ENCODE data around the gene ABCC8.
"Not testable (repeated sequence)": the region's sequence is repeated elsewhere in the genome, so short reads cannot be mapped to it uniquely, and the experiment has no call there.

ABCC8 gene

GRCh38 chr11:17428925-17429324 lies 47.7 kb downstream of the ABCC8 start:
- DNase-seq (ENCODE audit: low read depth): no peak

GRCh38 chr11:17428261-17428660 lies 48.4 kb downstream of the ABCC8 start:
- DNase-seq (ENCODE audit: low read depth): no peak

GRCh38 chr11:17426233-17426632 lies 50.4 kb downstream of the ABCC8 start:
- not testable (repeated sequence) for DNase-seq (ENCODE audit: low read depth)

GRCh38 chr11:17423533-17424310 lies 52.9 kb downstream of the ABCC8 start:
- DNase-seq (ENCODE audit: low read depth): no peak

GRCh38 chr11:17421781-17422180 lies 54.9 kb downstream of the ABCC8 start:
- no peak for DNase-seq (ENCODE audit: low read depth)

GRCh38 chr11:17418444-17419081 lies 58.1 kb downstream of the ABCC8 start:
- no peak for DNase-seq (ENCODE audit: low read depth)

DNA sequence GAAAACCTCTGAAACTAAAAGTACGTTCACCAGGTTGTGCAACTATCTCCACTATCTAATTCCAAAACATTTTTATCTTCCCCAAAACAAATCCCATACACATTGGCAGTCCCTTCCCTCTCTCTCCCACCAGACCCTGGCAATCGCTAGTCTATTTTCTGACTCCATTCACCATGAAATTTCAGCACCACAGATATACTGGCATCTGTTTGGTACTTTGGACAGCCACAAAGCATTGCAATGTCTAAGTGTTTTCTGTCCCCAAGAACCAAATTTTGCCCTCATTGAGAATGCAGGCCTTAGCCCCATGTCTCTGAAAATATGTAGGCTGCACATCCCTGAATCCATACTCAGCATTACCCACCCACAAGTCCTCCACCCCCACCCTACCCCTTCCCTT lies 60.2 kb downstream of the ABCC8 start:
- DNase-seq (ENCODE audit: low read depth): no peak

DNA sequence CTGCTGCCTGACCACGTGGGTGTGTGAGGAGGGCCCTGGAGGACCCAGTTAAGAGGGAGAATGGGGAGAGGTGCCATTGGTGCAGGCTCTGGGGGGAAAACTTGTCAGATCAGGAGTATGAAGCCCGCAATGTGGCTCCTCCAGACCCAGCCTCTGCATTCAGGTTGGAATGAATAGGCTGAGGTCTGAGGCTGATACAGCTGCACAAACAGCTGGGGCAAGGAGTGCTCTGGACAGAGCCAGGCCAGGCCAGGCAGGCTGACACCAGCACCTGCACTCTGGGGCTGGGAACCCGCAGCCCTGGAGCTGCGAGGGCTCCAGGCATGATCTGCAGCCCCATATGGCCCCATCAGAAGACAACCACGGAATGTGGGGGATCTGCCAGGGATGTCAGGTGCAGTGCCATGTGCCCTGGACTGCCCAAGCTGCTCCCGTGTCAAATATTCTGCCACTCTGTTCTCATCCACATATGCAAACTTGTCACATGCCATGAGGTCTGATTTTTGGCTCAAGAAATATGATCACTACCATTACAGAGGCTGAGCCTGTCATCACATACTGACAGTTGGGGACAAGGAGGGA lies 61.0 kb downstream of the ABCC8 start:
- no peak for DNase-seq (ENCODE audit: low read depth)

- DNase-seq (ENCODE audit: low read depth): no peak
These were observed 61.7 kb downstream of the ABCC8 start for GRCh38 chr11:17414992-17415391.

- no peak for DNase-seq (ENCODE audit: low read depth)
These were observed 62.3 kb downstream of the ABCC8 start for GRCh38 chr11:17414317-17414737.

DNA sequence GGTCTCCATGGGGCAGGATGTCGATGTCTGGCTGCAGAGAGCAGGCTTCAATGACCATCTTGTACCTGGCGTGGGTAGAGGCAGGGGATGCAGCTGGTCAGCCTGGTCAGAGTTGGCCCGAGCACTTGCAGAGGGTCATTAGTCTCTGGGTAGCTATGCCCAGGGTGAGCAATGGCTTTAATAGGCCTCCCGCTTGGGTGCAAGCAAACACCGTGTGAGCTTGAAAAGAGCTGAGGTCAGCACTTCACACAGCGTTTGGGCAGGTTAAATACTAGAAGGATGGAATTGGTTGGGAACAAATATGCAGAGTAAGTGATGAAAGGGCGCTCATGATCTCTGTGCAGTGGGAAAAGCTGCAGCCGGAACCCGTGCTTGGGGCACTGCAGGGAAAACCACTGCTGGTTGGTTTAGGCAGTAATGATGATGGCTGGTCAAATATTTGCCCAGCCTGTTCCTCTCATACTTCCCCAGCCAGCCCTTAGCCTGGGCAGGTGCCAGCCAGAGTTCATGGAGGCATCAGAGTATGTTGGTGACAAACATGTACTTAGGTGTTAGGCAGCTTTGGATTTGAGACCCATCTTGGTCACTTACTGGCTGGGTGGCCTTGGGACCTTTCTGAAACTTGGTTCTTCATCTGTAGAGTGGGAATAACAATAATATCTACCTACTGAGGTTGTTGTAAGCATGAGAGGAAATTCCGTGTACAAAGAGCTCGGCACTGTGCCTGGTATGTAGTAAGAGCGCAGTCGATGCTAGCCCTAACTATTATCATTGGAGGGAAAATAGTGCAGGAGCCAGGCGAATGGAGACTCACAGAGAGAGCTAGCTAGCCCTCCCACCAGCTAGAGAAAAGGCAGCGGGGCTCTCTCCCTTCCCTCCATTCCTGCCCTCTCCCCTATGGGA lies 63.0 kb downstream of the ABCC8 start:
- DNase-seq (ENCODE audit: low read depth): no peak

DNA sequence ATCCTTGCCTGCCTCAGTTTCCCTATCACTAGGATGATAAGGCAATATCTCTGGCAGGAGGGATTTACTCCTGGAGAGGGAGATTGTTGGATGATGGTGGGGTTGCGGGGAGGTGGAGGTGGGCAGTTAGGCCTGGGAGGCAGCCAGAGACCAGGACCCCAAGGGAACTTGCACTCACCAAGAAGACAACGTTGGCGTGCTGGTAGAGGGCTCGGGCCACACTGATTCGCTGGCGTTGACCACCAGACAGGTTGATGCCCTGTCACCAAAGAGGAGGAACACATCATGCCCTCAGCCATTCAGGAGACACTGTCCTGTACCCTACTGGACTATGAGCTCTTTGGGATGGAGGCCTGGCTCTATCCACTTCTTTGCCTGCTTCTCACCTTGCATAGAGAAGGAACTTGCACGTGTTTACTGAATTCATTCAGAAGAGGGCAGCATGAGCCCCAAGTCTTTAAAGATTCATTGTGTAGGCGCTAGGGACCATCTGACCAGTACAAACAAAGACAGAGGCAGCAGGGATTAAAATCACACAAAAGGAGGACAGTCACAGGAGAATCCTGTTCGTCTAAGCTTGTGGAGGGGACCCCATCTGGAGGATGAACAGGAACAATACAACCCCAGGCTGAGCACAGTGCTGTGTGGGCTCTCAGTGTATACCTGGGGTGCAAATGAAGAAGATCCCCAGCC lies 64.0 kb downstream of the ABCC8 start:
- DNase-seq (ENCODE audit: low read depth): no peak

DNA sequence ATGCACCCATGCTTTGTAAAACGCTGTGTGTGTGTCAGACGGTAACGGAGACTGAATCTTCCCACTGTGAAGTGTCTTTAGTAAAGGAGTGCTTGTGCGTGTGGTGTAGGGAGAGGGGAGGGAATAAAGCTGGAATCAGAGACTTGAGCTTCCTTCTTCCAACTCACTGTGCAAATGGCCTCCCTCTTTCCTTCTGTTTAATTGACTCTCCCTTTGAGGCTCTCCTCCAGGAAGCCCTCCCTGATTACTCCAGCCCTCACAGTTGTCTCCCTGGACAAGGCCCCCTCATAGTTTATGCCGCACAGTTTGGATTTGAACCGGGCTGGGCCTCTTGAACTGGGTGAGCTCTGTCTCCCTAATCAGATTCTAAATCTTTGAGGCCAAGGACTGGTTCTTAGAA lies 65.2 kb downstream of the ABCC8 start:
- no peak for DNase-seq (ENCODE audit: low read depth)

DNA sequence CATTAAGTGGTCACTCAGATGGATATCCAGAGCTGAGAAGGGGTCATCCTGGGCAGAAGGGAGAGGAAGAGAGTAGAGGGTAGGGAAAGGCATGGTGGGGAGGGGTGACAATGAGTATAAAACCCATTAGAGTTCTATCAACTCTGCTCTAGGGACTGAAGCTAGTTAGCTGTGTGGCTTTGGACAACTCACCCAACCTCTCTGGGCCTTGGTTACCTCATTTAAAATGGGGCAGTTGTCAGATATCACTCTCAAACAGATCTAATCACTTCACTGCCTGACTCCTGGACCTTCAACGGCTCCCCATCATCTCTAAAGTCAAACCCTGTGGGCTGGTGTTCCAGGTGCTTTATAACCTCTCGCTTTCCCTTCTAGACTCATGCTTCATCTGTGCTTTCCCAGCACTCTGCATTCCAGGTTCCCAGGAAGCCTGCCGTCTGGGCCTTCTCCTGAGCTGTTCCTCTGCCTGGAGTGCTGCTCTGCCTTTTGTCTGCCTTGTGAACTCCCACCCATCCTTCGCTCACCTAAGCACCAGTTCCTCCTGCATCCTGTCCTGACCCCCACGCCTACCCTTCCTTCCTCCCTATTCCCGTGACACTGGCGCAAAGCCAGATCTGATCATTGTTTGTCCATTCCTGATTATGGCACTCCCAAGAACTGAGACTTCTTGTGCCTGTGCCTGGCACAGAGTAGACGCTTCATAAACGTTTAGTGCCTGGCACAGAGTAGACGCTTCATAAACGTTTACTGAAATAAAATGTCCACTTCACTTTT lies 65.9 kb downstream of the ABCC8 start:
- DNase-seq (ENCODE audit: low read depth): no peak

DNA sequence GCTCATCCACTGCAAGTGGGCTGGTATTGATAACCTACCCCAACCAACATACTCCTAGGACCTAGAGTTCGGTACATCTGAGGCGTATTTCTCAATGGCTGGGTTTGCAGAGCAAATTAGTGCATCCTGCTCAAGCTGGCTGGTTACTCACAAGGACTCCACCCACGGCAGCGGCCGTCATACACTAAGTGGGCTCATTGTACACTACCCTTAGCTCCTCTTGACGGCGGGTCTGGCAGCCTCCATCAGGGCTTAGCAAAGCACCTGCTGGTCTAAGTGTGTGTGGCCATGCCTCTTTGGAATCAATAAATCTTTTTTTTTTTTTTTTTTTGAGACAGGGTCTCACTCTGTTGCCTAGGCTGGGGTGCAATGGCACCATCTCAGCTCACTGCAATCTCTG lies 68.0 kb downstream of the ABCC8 start:
- DNase-seq (ENCODE audit: low read depth): no peak

- no peak for DNase-seq (ENCODE audit: low read depth)
These were observed 68.6 kb downstream of the ABCC8 start for GRCh38 chr11:17408026-17408425.

DNA sequence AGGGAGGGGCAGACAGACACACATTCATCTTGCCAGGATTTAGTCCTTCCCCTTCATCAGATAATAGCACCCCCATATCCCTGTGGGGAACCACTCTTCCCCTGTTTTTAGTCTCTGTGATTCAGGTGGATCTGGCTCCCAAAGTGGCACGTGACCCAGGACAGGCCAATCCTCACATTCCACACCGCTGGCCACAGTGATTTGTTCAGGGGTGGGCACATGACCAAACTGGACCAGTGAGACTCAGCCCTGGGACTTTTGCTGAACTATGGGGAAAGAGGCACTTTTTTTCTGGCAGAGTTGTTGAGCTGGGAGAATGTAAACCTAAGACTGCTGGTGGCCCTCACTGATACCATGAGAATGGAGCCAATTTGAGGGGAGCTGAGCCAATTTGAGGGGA lies 69.1 kb downstream of the ABCC8 start:
- DNase-seq (ENCODE audit: low read depth): no peak

GRCh38 chr11:17406818-17407149 lies 69.9 kb downstream of the ABCC8 start:
- DNase-seq (ENCODE audit: low read depth): no peak

DNA sequence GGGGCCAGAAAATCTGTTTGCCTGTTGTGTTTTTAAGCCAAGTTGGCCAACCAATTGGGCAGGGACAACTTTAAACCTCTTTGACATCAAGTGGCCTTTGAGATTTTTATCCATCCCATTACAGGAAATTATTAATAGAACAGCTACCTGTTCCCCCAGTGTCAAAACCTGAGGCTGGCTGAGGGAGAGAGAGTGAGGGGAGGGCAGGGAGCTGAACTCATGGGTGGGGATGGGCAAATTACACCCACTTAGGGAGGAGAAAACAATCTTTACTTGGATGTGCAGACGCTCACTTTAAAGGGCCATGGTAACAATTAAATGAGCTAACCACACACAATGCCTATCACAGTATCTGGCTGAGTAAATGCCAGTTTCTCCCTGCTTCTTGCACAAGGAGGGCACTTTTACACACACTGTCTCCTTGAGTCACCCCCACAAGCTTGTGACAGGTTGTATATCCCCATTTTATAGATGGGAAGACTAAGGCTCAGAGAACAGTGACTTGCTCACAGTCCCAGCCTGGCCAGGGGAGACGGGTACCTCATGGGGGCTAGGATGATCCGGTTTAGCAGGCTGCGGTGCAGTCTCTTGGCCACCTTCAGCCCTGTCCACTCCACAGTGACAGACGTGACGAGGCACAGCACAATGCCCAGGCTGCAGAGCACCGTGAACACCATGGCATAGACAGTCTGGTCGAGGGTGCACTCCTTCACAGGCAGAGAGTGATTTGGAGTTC lies 70.4 kb downstream of the ABCC8 start:
- no peak for DNase-seq (ENCODE audit: low read depth)

DNA sequence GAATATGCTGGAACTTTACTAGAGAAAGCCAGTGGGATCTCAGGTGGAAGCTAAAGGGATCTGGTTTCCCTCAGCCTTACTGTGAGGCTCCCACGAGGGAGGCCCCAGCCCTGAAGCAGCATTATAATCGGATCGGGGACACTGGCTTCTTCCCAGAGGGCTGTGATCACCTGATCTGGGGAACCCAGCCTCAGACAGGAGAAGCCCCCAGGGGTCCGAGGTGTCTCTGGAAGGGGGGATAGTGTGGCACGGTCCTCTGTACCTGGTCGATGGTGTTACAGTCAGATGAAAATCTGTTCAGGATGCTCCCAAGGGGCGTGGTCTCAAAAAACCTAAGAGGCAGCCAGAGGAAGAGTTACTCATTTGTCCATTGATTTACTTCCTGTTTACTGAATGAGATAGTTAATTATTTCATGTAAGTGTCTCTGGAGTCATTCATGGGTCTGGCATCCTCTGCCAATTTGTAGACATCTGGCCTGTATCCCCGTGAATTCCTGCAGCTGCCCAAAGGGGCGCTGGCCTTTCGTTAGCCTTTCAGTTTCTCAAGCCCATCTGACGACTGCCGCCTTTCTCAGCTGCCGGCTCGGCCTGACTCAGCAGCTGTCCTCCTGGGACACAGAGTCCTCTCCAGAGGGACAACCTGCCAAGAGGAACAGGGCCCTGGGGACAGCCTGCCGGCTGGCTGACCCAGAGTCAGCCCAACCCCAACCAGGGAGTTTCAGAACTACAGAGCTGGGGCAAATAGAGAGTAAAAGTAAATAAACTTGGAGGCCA lies 71.2 kb downstream of the ABCC8 start:
- peak; percentile 67 for DNase-seq (ENCODE audit: low read depth)

All from ELR (cell line).